GM10266 (cell line): ENCODE measurements around the gene NOL3.

Experiments
- DNase-seq: peaks from one replicate; pipeline ENCODE4 v3.0.0; 2012; ENCODE audit errors: extremely low spot score
- TF ChIP-seq, protein P1 (sequence below): IDR thresholded peaks from 2 replicates; pipeline ENCODE4 v1.5.1; 2012; ENCODE audit warnings: mild to moderate bottlenecking, low read depth; ENCODE audit not compliant: control insufficient read depth, insufficient read depth; ENCODE audit errors: missing control alignments

Gene NOL3

DNA sequence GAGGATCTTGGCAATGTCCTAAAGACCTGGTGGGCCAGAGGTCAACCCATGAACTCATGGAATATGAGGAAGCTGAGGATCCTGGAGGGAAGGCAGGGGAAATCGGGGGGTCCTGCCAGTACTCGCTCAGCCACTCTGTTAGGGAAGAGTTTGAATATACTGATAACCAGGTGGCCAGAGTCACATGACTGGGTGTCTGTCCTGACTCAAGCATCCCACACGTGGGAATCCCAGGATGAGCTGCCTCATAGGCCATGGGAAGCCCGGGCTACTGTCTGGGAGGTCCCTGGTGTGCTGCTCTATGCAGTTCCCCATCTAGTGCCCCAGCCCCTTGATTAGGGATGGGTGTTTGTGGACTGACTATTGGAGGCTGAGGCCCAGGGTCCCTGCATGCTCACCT is 18.0 kb downstream of the NOL3 start:
- DNase-seq: no peak
- TF ChIP-seq, protein P1, sequence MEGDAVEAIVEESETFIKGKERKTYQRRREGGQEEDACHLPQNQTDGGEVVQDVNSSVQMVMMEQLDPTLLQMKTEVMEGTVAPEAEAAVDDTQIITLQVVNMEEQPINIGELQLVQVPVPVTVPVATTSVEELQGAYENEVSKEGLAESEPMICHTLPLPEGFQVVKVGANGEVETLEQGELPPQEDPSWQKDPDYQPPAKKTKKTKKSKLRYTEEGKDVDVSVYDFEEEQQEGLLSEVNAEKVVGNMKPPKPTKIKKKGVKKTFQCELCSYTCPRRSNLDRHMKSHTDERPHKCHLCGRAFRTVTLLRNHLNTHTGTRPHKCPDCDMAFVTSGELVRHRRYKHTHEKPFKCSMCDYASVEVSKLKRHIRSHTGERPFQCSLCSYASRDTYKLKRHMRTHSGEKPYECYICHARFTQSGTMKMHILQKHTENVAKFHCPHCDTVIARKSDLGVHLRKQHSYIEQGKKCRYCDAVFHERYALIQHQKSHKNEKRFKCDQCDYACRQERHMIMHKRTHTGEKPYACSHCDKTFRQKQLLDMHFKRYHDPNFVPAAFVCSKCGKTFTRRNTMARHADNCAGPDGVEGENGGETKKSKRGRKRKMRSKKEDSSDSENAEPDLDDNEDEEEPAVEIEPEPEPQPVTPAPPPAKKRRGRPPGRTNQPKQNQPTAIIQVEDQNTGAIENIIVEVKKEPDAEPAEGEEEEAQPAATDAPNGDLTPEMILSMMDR: no peak

DNA sequence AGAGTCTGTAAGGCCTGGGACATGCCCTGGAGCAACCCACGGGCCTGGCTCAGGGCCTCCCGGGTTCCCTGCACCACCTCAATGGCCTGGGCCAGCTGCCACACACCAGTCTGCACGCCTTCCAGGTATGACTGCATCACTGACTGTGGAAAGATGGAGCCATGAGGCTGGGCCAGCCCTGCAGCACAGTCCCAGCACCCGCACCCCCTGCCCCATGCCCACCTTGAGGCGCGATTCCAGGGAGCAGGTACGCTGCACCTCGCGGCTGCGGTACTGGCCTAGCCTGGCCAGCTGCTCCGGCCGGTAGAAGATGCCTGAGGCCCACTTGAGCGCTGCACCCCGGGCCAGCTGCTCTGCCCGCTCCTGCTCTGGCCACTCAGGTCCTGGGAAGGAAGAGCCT is 18.5 kb downstream of the NOL3 start:
- DNase-seq: no peak
- TF ChIP-seq, protein P1: no peak

DNA sequence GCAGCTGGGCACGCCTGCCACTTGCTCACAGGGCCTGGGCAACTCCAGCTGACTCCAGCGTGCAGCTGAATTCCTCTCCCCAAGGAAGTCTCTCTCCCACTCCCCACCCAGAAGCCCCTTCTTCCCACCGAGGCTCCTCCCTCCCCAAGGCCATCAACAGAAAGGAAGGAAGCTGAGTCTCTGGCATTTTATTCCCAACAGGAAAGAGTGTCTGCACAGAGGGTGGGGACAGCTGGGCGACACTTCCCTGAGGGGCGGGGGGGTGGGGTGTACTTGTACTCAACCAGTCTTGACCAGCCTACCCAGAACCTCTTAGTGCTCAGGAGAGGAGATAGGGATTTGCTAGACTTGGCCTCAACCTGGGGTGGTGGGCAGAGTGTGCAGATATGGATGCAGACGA is 19.7 kb downstream of the NOL3 start, which contains the start of gene EXOC3L1:
EXOC3L1 (minus strand) TSS at position 96 of the 400 bp plus-strand sequence. CDS start 460 bp downstream, outside the sequence.
- no peak for DNase-seq
- TF ChIP-seq, protein P1: no peak

DNA sequence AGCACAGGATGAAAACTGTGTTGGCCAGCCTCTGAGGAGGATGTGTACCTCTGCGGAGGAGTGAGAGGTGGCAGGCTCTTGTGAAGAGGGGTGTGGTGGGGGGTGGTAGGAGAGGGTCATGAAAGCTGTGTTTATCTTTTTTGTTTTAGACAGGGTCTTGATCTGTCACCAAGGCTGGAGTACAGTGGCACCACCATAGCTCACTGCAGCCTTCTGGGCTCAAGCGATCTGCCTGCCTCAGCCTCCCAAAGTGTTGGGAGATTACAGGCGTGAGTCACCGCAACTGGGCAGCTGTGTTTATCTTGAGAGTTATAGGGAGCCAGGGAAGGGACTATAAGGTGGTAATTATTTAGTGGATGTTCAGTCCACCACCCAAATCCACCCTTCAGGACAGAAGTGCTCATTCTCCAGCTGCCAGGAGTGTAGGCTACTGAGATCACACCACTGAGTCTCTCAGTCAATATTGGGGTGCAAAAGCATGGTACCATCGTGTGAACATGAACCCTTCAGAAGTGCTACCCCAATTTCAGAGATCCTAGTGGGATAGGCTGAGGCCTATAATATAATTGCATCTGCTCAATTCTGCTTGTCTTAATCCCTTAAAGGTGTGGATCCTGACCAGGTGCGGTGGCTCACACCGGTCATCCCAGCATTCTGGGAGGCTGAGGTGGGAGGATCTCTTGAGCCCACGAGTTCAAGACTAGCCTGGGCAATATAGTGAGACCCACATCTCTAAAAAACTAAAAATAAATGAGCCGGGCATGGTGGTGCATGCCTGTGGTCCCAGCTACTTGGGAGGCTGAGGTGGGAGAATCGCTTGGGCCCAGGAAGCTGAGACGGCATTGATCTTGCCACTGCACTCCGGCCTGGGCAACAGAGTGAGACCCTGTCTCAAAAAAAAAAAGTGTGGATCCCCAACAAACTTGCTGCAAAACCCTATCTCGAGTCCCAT is 20.4 kb downstream of the NOL3 start:
- DNase-seq: no peak
- TF ChIP-seq, protein P1: no peak

DNA sequence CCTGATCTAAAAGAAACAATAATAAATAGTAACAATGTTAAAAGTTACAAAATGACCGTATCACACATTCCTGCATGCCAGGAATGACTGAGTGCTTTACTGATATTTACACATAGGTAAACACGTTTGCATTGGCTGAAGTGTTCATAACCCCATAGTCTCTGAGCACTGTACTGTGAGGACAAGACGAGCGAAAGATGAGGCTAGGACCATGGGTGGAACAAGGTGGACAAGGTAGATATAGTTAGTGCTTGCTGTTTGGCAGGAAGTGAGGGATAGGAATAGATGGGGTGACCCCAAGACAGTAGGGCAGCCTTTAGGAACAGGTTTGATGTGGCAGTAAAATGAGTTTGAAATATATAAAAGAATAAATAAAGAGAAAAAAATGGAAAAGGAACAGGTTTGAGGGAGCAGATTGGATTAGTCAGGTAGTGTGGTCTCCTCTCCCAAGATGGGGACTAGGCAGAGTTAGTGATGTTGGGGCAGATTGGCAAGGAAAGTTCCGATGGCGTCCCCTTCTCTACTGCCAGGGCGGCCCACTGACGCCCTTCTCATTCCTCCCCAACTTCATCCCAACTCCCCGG is 21.2 kb downstream of the NOL3 start:
- peak; percentile 22 for DNase-seq
- TF ChIP-seq, protein P1: no peak

DNA sequence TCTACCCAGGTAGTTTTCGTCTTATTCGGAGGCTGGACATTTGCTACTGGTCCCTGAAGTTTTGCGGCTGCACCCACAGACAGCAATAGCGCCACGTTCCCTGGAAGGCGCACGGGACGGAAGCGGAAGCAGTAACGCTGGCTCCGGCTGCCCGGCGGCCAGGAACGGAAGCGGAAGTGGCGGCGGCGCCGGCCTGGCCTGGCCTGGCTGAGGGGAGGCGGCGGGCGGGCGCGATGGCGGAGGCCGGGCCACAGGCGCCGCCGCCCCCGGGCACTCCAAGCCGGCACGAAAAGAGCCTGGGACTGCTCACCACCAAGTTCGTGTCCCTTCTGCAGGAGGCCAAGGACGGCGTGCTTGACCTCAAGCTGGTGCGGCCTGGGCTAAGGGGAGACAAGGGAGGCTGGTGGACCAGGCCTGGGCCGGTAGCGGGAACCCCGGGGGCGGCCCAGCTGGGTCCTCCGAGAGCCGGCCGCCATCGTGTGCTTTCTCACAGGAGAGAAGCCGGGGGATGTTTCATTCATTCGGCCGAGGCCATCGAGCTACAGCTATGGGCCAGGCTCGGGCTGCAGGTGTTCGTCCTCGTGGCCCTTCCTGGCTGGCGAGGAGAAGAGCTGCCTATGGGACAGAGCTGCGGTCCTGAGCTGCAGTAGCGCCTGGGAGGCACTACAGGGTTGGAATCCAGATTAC is 21.8 kb downstream of the NOL3 start, which contains the start of gene E2F4:
E2F4 (plus strand) TSS at position 161 of the 687 bp plus-strand sequence; CDS start at position 234, 73 bp downstream.
- TF ChIP-seq, protein P1: no peak
- DNase-seq: peak; percentile 97
